GM19467 (cell line): ENCODE data around the gene PARD6B.
"Not testable (repeated sequence)": the region's sequence is repeated elsewhere in the genome, so short reads cannot be mapped to it uniquely, and the experiment has no call there.

Experiments used
- ATAC-seq: cut with Tn5 transposase; IDR thresholded peaks from one replicate; pipeline ENCODE4 v1.9.1; 2021; ENCODE audit warnings: mild to moderate bottlenecking, moderate library complexity; ENCODE audit not compliant: unreplicated experiment

Gene PARD6B

DNA sequence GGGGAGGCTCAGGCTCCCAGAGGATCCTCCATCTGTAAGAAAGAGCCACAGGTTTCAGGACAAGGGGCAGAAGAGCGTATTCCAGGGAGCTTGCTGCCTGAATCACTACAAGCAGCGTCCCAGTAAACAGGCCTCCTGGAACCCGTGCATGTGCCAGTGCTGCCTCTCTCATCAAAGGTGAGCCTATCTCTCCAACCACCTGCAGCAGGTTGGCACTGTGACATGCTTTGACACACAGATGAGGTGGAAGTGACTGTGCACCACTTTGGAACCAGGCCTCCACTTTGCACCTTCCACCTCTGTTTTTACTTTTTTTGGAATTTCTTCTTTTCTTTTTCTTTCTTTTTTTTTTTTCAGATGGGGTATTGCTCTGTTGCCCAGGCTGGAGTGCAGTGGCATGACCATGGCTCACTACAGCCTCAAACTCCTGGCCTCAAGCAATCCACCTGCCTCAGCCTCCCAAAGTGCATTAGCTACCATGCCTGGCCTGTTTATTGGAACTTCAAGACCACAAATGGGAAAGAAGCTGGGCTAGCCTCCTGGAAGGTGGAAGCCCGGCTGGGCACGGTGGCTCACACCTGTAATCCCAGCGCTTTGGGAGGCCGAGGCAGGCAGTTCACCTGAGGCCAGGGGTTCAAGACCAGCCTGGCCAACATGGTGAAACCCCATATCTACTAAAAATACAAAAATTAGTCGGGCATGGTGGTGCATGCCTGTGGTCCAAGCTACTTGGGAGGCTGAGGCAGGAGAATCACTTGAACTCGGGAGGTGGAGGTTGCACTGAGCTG lies 27.5 kb upstream of the PARD6B start:
- not testable (repeated sequence) for ATAC-seq

DNA sequence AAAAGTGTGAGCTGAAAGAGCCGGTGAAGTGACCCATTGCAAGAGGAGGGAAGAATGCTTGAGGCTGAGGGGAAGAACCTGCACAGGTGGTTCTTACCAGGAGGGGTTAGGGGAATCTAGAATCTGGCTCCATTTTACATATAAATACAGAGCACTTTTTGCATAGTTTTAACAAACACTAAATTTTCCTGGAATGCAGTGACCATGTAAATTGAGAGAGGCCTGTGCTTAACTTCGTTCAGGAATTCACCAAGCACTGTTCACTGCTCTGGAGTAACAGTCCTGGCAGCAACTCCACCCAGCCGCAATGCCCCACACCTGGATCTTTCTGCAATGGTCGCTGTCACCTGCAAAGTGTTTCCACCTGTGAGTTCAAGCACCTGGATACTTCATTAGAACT lies 26.9 kb upstream of the PARD6B start:
- no peak for ATAC-seq

DNA sequence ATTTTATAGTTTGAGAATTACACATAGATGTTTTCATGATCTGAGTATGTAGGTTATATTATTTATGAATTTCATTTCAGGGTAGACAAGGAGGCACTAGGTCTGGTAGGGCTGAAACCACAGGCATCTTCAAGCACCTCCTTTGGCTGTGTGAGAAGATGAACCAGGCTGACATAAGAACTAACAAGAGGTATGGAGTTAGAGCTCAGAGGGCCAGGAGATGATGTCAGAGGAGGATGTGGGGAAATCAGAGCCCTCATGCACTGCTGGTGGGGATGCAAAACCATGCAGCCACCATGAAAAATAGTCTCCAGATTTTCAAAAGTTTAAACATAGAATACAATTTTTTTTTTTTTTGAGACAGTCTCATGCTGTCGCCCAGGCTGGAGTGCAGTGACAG lies 26.4 kb upstream of the PARD6B start:
- no peak for ATAC-seq

DNA sequence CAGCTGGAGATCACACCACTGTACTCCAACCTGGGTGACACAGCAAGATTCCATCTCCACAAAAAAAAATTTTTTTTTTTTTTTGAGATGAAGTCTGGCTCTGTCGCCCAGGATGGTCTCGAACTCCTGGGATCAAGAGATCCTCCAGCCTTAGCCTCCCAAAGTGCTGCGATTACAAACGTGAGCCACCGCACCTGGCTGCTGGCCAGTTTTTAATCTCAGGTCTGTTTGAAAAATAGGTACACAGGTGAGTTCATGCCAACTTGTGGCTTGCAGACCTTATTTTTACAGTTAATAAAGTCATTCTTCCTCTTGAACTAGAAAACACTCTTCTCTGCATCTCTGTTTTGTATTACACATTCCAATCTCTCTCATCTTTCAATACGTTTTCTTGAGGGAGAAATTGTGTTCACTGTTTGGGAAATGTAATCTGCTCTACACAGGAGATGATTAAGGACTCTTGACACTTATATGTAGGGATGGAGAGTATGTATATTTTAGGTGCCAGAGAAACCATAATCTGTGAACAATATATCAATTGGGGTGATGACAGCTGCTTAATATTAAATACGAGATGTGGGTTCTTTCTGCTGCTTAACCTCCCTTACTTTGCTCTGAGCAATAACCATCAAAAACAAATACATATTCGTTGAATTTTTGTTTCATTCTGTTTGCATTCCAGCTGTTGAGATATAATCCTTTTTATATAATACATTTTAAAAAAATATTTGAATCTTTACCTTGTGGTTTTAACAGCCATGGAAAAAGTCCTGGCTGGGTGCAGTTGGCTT lies 22.3 kb upstream of the PARD6B start:
- no peak for ATAC-seq

DNA sequence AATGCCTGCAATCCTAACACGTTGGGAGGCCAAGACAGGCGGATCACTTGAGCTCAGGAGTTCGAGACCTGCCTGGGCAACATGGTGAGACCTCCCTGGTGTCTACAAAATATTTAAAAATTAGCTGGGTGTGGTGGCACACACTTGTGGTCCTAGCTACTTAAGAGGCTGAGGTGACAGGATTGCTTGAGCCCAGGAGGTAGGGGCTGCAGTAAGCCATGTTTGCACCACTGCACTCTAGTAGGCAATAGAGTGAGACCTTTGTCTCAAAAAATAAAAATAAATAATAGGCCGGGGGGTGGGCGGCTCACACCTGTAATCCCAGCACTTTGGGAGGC lies 21.8 kb upstream of the PARD6B start:
- ATAC-seq = no peak

DNA sequence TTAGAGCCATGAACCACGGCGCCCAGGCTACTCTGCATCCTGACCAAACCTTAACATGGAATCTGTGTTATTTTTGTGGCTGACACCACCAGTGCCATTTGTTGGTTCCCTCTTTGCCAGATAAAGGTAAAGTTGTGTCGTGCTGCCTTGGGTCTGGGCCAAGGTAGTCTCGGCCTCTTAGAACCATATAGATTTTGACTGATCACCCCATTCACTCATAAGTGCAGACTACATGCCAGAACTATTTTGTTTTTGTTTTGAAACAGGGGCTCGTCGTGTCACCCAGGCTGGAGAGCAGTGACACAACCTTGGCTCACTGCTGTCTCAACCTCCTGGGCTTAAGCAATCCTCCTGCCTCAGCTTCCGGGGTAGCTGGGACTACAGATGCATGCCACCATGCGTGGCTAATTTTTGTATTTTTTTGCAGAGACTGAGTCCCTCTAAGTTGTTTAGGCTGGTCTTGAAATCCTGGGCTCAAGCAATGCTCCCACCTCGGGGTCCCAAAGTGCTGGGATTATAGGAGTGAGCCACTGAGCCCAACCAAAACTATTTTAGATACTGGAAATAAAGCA lies 20.8 kb upstream of the PARD6B start:
- ATAC-seq = no peak

DNA sequence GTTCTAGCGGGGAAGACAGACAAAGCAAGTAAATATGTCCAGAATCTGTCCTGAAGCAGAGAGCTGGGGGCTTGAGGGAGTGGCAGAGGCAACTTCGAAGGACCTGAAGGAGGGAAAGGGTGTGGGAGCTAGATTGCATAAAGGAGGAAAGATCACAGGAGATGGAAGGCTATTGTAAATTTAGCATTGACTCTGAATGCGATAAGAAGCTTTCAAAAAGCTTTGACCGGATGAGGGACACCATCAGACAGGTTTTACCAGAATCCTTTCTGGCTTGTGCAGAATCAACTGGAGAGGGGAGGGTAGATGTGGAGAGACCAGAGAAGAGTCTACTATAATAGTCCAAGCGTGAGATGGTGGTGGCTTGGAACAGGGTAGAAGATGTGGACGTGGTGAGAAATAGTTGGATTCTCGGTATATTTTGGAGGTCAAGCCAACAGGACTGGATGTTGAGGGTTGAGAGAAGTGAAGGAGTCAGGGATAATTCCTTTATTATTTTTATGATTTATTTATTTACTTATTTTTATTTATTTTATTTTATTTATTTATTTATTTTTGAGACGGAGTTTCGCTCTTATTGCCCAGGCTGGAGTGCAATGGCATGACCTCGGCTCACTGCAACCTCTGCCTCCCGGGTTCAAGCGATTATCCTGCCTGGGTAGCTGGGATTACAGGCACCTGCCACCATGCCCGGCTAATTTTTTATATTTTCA lies 20.1 kb upstream of the PARD6B start:
- no peak for ATAC-seq

DNA sequence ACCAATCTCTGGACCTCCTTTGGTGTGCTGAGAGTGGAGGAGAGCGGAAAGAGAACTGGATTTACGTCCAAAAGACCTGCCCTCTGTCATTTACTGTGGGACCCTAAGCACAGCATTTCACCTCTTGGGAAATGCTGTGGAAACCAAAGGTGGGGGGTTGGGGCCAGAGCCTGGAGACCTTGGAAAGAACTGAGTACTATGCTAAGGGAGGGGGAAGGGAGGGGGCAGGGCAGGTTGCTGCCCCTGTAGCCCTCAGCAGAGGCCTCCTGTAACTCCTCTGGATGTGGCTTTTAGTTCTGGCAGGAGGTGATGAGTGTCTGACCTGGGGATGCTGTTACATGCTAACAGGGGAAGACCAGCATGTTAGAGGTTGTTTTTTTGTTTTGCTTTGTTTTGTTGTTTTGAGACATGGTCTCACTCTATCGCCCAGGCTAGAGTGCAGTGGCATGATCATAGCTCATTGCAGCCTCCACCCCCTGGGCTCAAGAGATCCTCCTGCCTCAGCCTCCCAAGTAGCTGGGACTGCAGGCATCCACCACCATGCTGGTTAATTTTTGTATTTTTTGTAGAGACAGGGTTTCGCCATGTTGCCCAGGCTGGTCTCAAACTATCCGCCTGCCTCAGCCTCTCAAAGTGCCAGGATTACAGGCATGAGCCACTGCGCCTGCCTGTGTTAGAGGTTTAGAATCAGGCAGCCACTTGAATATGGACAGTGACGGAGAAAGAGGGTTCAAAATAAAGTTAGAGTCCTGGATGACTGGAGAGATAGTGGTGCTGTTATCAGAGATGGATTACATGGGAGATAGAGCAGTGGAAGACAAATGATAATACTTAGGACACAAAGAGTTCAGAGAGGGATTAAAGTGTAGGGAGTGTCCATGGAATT lies 18.4 kb upstream of the PARD6B start:
- no peak for ATAC-seq

DNA sequence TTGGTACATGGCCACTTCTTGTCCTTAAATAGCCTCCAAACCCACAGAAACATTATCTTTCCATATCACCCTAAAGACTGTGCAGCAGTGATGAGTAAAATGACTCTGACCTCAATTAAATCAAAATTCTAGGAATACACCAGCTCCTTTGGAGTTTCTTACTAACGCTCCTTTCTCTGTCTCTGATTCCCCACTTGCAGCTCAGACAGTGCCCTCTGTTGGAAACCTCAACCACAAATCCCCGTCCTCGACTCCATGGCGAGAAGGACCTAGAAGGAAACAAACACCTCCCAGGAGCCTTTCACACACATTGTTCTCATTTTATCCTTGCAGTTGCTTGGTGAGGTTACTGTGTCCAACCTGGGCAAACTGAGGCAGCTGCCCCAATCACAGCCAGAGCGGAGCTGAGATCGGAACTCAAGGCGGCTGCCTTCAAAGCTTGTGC lies 17.7 kb upstream of the PARD6B start:
- ATAC-seq = no peak

DNA sequence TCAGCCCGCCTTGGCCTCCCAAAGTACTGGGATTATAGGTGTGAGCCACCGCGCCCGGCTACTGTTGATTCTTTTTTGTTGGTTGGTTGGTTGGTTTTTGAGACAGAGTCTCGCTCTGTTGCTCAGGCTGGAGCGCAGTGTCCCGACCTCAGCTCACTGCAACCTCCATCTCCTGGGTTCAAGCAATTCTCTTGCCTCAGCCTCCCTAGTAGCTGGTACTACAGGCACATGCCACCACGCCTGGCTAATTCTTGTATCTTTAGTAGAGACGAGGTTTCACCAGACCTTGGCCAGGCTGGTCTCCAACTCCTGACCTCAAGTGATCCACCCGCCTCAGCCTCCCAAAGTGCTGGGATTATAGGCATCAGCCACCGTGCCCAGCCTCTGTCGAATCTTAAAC lies 17.0 kb upstream of the PARD6B start:
- not testable (repeated sequence) for ATAC-seq

DNA sequence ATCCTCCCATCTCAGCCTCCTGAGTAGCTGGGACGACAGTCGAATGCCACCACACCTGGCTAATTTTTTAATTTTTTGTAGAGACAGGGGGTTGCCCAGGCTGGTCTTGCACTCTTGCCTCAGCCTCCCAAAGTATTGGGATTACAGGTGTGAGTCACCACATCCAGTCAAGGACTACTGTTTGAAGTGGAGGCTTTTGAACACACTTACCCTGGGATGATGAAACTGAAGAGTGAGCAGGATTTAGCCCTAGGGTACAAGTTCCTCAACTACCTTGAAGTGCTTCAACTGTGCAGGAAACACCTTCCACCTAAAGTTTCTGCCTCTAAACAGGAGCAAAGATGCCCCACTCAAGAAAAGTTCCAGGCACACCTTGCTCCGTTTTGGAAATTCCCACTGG lies 15.7 kb upstream of the PARD6B start:
- ATAC-seq = no peak

DNA sequence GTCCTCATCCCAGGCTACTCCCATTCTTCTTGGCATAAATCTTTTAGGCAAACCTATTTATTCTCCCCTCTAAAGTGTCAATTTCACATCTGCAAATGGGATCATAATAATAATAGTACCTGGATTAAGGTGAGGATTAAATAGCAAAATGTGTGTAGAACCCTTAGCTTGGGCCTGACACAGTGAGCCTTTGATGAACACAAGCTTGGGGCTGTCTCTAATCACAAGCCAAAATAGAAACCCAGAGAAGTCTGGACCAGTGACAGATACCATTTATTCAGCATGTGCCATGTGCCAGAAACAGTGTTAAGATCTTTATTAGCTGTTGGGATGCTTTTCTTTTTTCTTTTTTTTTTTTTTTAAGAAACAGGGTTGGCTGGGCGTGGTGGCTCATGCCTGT lies 14.9 kb upstream of the PARD6B start:
- no peak for ATAC-seq

DNA sequence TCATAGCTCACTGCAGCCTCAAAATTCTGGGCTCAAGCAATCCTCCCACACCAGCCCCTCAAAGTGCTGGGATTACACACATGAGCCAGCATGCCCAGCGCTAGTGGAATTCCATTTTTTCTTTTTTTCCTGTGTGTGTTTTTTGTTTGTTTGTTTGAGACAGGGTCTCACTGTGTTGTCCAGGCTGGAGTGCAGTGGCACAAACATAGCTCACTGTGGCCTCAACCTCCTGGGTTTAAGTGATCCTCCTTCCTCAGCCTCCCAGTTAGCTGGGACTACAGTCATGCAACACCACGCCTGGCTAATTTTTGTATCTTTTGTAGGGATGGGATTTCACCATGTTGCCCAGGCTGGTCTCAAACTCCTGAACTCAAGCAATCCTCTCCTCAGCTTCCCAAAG lies 14.1 kb upstream of the PARD6B start:
- no peak for ATAC-seq

DNA sequence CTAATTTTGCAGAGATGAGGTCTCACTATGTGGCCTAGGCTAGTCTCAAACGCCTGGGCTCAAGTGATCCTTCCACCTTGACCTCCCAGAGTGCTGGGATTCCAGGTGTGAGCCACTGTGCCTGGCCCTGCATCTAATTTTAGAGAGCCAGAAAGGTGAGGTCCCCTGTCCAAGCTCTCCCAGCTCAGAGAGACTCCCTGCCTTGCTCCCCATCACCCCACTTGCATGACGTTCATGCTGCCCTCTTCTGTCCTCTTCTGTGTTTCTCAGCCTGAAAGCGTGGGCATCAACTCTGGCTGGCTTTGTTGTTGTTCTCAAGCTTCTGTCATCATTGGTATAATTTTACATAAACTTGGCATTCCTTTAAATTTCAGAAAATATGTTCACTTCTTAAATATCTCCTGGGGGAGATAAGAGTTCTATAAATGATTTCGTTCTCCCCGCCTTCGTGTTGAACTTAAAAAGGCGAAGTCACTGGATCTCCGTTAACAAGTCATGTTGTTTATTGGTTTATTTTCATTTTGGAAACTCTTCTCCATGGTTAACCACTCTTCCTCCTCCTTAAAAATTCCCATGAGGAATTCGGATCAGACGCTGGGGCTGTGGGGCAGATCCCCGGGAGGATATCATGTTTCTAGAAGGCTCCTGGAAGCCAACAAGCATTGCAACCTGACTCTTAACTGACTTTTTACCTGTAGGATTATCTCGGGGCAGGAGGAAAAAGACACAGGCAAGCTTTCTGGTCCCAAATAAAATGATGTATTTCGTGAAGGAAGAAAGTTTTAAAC lies 13.2 kb upstream of the PARD6B start:
- ATAC-seq = no peak

DNA sequence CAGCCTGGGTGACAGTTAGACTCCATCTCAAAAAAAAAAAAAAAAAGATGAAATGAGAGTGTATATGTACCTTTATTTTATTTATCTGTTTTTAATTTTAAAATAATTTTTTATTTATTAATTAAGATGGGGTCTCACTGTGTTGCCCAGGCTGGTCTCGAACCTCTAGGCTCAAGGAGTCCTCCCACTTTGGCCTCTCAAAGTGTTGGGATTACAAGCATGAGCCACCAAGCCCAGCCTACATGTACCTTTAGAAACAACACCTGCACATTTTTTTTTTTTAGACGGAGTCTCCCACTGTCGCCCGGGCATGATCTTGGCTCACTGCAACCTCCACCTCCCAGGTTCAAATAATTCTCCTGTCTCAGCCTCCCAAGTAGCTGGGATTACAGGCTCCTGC lies 12.1 kb upstream of the PARD6B start:
- ATAC-seq = no peak

DNA sequence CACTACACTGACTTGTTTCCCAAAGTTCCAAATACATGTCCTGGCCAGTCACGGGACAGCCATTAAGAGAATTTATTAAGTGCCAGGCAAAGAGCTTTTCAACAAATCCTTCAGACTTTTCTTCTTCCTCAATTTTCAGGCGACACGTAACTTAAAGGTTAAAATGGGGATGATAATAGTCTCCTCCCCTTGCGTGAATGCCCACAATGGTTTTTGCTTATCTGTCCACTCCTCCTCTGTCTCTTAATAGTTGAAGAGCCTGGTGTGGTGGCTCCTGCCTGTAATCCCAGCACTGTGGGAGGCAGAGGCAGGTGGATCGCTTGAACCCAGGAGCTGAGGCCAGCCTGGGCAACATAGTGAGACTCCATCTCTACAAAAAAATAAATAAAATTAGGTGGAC lies 11.4 kb upstream of the PARD6B start:
- no peak for ATAC-seq

DNA sequence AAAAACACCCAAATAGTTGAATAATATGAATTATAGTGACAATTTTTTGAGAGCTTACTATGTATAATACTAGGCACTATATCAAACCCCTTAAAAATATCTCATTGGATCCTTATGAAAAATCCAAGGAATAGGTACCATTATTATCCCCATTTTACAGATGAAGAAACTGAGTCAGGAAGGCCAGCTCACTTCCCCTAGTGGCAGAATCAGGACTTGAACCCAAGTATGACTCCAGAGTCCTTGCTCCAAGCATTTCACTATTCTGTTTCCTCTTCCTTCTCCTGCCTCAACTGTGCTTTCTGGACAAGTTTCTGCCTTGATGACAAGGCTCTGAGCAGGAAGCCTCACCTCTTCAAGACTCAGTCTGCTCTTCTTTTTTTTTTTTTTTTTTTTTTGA lies 10.8 kb upstream of the PARD6B start:
- no peak for ATAC-seq

DNA sequence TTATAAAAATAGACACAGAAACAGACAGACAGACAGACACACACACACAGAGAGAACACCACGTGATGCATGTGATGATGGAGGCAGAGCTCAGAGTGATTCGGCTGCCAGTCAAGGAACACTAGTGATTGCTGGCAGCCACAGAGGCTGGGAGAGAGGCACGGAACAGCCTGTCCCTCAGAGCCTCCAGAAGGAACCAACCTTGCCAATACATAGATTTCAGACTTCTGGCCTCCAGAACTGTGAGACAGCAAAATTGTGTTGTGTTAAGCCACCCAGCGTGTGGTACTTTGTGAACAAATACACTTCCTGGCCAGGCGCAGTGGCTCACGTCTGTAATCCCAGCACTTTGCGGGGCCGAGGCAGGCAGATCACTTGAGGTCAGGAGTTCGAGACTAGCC lies 9.5 kb upstream of the PARD6B start:
- no peak for ATAC-seq

DNA sequence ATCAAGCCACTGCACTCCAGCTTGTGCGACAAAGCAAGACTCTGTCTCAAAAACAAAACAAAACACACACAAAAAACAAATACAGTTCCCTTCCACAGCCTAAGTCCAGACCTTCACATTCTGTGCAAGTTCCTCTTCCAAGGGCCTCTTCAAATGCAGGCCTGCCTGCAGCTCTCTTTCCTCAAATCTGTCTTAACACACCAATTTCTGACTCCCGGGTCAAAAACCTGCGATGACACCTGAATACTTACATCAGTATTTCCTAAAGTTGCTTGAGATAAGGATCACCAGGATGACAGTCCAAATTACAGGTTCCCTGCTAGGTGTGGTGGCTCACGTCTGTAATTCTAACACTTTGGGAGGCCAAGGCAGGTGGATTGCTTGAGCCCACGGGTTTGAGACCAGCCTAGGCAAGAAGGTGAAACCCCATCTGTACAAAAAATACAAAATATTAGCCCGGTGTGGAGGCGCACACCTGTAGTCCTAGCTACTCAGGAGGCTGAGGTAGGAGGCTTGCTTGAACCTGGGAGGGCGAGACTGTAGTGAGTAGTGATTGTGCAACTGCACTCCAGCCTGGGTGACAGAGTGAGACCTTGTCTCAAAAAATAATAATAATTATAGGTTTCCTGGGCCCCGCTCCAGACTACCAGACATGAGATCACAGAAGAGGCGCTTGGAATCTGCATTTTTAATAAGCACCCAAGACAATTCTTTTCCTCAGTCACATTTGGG lies 8.8 kb upstream of the PARD6B start:
- ATAC-seq = no peak
